K562 (cell line): ENCODE results near the gene DGCR2. TPM values are rescaled to one million over a fixed set of nuclear protein-coding genes. Genes with fewer than 3 reads are reported as not detected.
"Not testable (repeated sequence)": the region's sequence is repeated elsewhere in the genome, so short reads cannot be mapped to it uniquely, and the experiment has no call there.

Experiments
- ATAC-seq: fragments of 200-7000 bp; cut with Tn5 transposase; 3 replicates; pipeline ENCODE4 v1.9.1; 2020; ENCODE audit warnings: moderate library complexity
- BruUV-seq: library from RNA; stranded (reverse); fragments of 400-500 nt; replicated peaks from 2 replicates; lab custom pipeline; 2021; lab: Mats Ljungman, UMichigan
- CTCF ChIA-PET: fragments of 300-600 bp; formaldehyde crosslinking; extraction: SDS; loops from one replicate; lab custom pipeline; 2021; ENCODE audit warnings: low intra/inter-chr PET ratio; lab: Yijun Ruan, JAX
- POLR2A ChIA-PET: fragments of 300-600, 350-650 bp; sonication (Branson Sonifier 250); formaldehyde crosslinking; extraction: SDS; loops from one replicate; lab custom pipeline; 2021; ENCODE audit warnings: antibody characterized with exemption, inconsistent platforms; lab: Yijun Ruan, JAX
- DNase-seq, 4 experiments: peaks; one replicate each; pipeline versions ENCODE4 v3.0.0 to v3.0.0-alpha.2; 2011 to 2018; ENCODE audit warnings: low spot score in 3 of 4, mixed read lengths in 3 of 4; ENCODE audit errors: extremely low read depth in 1 of 4
- FAIRE-seq: peaks from 2 replicates; lab custom pipeline; 2011; peaks lifted over from hg19 to GRCh38; lab: Jason Lieb, UNC
- H2AFZ ChIP-seq: 2 replicates; pipeline ENCODE4 v1.6.0; 2011; ENCODE audit warnings: low read depth, low read length, control low read depth, inconsistent platforms
- H3K27ac ChIP-seq: fragments of 200-600 bp; 3 replicates; pipeline ENCODE4 v1.8.0; 2011; ENCODE audit warnings: low read depth, mild to moderate bottlenecking, control low read depth, inconsistent platforms, low read length, moderate library complexity, mixed read lengths; ENCODE audit errors: extremely low read depth
- H3K27me3 ChIP-seq, 2 experiments: fragments of 300-600 bp in 1 of 2; 2 replicates in 1 of 2; 3 replicates in 1 of 2; pipeline versions ENCODE4 v1.6.0 to v1.8.0; 2011; ENCODE audit warnings: inconsistent platforms in 2 of 2, low read length in 2 of 2, mild to moderate bottlenecking in 1 of 2, mixed read lengths in 1 of 2, moderate library complexity in 1 of 2; ENCODE audit not compliant: control insufficient read depth in 2 of 2, insufficient read depth in 2 of 2
- H3K36me3 ChIP-seq: fragments of 300-600 bp; 3 replicates; pipeline ENCODE4 v1.8.0; 2011; ENCODE audit warnings: mild to moderate bottlenecking, low read length, inconsistent platforms; ENCODE audit not compliant: control insufficient read depth, insufficient read depth
- H3K4me1 ChIP-seq, 2 experiments: fragments of 200-600 bp in 1 of 2; replicated peaks in 1 of 2; 2 replicates in 1 of 2; 3 replicates in 1 of 2; pipeline versions ENCODE4 v1.5.1 to v1.8.0; 2011; ENCODE audit warnings: inconsistent platforms in 2 of 2, low read length in 2 of 2, mild to moderate bottlenecking in 1 of 2, mixed read lengths in 1 of 2, moderate library complexity in 1 of 2; ENCODE audit not compliant: control insufficient read depth in 2 of 2, insufficient read depth in 2 of 2
- H3K4me2 ChIP-seq: 2 replicates; pipeline ENCODE4 v1.6.1; 2011; ENCODE audit warnings: low read length, control low read depth, inconsistent platforms, mixed read lengths; ENCODE audit not compliant: insufficient read depth
- H3K4me3 ChIP-seq: fragments of 200-600 bp; sonication (generic), shearing (Covaris generic); 2 replicates; pipeline ENCODE4 v1.5.1; 2016; ENCODE audit warnings: control low read depth, inconsistent platforms
- H3K79me2 ChIP-seq: fragments of 200-600 bp; 3 replicates; pipeline ENCODE4 v1.8.0; 2011; ENCODE audit warnings: low read length, inconsistent platforms; ENCODE audit not compliant: control insufficient read depth, insufficient read depth
- H3K9ac ChIP-seq, 2 experiments: 2 replicates each; pipeline versions ENCODE4 v1.6.0 to v1.6.1; 2011; ENCODE audit warnings: low read depth in 2 of 2, low read length in 2 of 2, control low read depth in 1 of 2, inconsistent platforms in 1 of 2, mild to moderate bottlenecking in 1 of 2, mixed read lengths in 1 of 2; ENCODE audit not compliant: insufficient read depth in 1 of 2
- H3K9me1 ChIP-seq: one replicate; pipeline ENCODE4 v1.6.0; 2011; ENCODE audit warnings: inconsistent platforms, mild to moderate bottlenecking, low read length, moderate library complexity; ENCODE audit not compliant: control insufficient read depth, insufficient read depth
- H3K9me3 ChIP-seq: replicated peaks from 2 replicates; pipeline ENCODE4 v1.5.1; 2011; ENCODE audit warnings: low read depth, low read length, inconsistent platforms; ENCODE audit not compliant: control insufficient read depth, insufficient read depth
- H4K20me1 ChIP-seq: replicated peaks from 2 replicates; pipeline ENCODE4 v1.6.1; 2011; ENCODE audit warnings: low read length, inconsistent platforms, mixed read lengths; ENCODE audit not compliant: control insufficient read depth, insufficient read depth
- EZH2 ChIP-seq: IDR thresholded peaks from 2 replicates; pipeline ENCODE4 v1.6.1; 2012; ENCODE audit warnings: low read depth, mild to moderate bottlenecking, inconsistent platforms, low read length, borderline replicate concordance
- MAX ChIP-seq: sonication (generic); formaldehyde crosslinking; IDR thresholded peaks from 2 replicates; pipeline ENCODE4 v1.9.0; 2022; ENCODE audit warnings: mild to moderate bottlenecking, missing genetic modification reagents
- TFAP4 ChIP-seq: sonication (generic); formaldehyde crosslinking; IDR thresholded peaks from 2 replicates; pipeline ENCODE4 v1.8.0; 2022; ENCODE audit warnings: missing genetic modification reagents, mild to moderate bottlenecking, moderate library complexity, borderline replicate concordance
- THAP12 ChIP-seq: fragments of 250-450 bp; sonication (Bioruptor Pico); IDR thresholded peaks from 2 replicates; pipeline ENCODE4 v1.9.0; 2021; ENCODE audit warnings: mild to moderate bottlenecking, inconsistent platforms
- ZNF740 ChIP-seq, 3 experiments: fragments of 200-800 bp in 1 of 3; sonication (Bioruptor generic) in 1 of 3; sonication (generic) in 1 of 3; formaldehyde crosslinking in 1 of 3; IDR thresholded peaks; 2 replicates each; pipeline versions ENCODE4 v1.6.1 to v1.8.0; 2016 to 2022; ENCODE audit warnings: mild to moderate bottlenecking in 2 of 3, missing compliant biosample characterization in 2 of 3, missing genetic modification characterization in 2 of 3, missing genetic modification reagents in 1 of 3
- WGBS: fragments of 100-300 bp; shearing (Covaris generic); methylation state at CpG from one replicate; pipeline ENCODE4 v1.1.6; 2016; ENCODE audit warnings: low coverage, mixed read lengths; ENCODE audit not compliant: insufficient coverage; ENCODE audit errors: missing lambda C conversion rate; 5-methylcytosine and 5-hydroxymethylcytosine counted together
- in situ Hi-C: fragments of 300-500 bp; cut with MboI; formaldehyde crosslinking; loops from 4 replicates; pipeline ENCODE4 v1.15.0; 2018; ENCODE audit warnings: inconsistent platforms, mixed read lengths
- intact Hi-C: fragments of 100-400 bp; cut with micrococcal nuclease; formaldehyde crosslinking; loops from 2 replicates; pipeline ENCODE4 v1.14.2; 2022
- polyA plus RNA-seq, 8 experiments: library from polyadenylated mRNA; depleted of rRNA in 4 of 8; stranded (reverse) in 5 of 8; unstranded in 3 of 8; fragments of >200 nt; fragmentation: Nextera tagmentation in 2 of 8; fragmentation: Illumina TruSeq in 1 of 8; extraction: Ambion mirVana in 2 of 8; extraction: Trizol in 1 of 8; gene quantifications; 2 replicates each; pipeline versions ENCODE4 v1.2.1 to v1.2.3, GENCODE V29; 2011 to 2014; ENCODE audit warnings: inconsistent platforms in 1 of 8, missing spikeins in 1 of 8
- total RNA-seq, 7 experiments: library from RNA; depleted of rRNA in 6 of 7; stranded (reverse); fragments of >200 nt in 6 of 7; fragmentation: Illumina TruSeq in 2 of 7; extraction: Trizol in 2 of 7; gene quantifications; 2 replicates each; pipeline versions ENCODE4 v1.2.1 to v1.2.3, GENCODE V29; 2011 to 2021; ENCODE audit warnings: low replicate concordance in 1 of 7

The DGCR2 gene
- total and polyA plus RNA-seq, 9 of the 15 experiments (the other 6 are each of a cell fraction or from before 2014, with no cell fraction given) = 0.69 to 101 (median 56.4) TPM

GRCh38 chr22:19032898-19033567 lies 89.2 kb downstream of the DGCR2 start:
- Histone ChIP-seq H3K9me1 (peaks cover 12% of the 10 kb centered on the region), H3K27me3 (peaks cover 27 to 50% of the 10 kb centered on the region in 2 experiments; a peak in 4 of 5 replicates), H3K4me1 (peaks cover 0 to 28% of the 10 kb centered on the region in 2 experiments; a peak in 2 of 5 replicates), H4K20me1 (peaks cover 42% of the 10 kb centered on the region)
- FAIRE-seq, H3K4me3 ChIP-seq, DNase-seq, BruUV-seq, H3K79me2 ChIP-seq, CTCF ChIA-PET, H3K36me3 ChIP-seq, H3K9me3 ChIP-seq, H3K27ac ChIP-seq, H2AFZ ChIP-seq, H3K4me2 ChIP-seq, H3K9ac ChIP-seq: not testable (repeated sequence)
- intact Hi-C loops = loop anchor here (10.0 kb wide), 1 partner anchor 262 kb away; the partner anchor contains the start of gene CLTCL1
- ATAC-seq = 0 out of 3 replicates have a peak, but pooled peaks have one; percentile 3
- POLR2A ChIA-PET = interaction anchor here (0.8 to 1.3 kb wide), 2 partner anchors 10 to 35 kb away, joined by 3 to 4 read pairs; no protein-coding TSS in a partner anchor
- in situ Hi-C loops = loop anchor here (5.0 kb wide), 1 partner anchor 396 kb away; no protein-coding TSS in a partner anchor
- 6% methylated on average over 14 of the region's 14 CpGs for WGBS
- TF ChIP-seq ZNF740 (CRISPR knock-in tag; IDR thresholded peaks at IDR 0.05) = peak; percentile 97
- peak in 1 of 2 experiments; percentile 60; a peak in 2 of 4 replicates for TF ChIP-seq ZNF740 (tag; IDR thresholded peaks at IDR 0.05)
- peak; percentile 21; the same call in 1 of the 2 replicates for TF ChIP-seq TFAP4 (CRISPR knock-in tag)
- TF ChIP-seq MAX (CRISPR knock-in tag) = peak; percentile 45; the same call in 1 of the 2 replicates
- TF ChIP-seq EZH2 = 0 out of 2 replicates have a peak, but pooled peaks have one; percentile 41
- peak; percentile 13; the same call in 1 of the 2 replicates for TF ChIP-seq THAP12 (CRISPR knock-in tag)
